CD4-positive, alpha-beta T cell treated with Interleukin-10 for 1 hour (primary cell): ENCODE measurements around the gene PLCB1.
"Not testable (repeated sequence)": the region's sequence is repeated elsewhere in the genome, so short reads cannot be mapped to it uniquely, and the experiment has no call there.

Source experiments
- DNase-seq: peaks from one replicate; pipeline ENCODE4 v3.0.0-alpha.2; 2020

Gene PLCB1

DNA sequence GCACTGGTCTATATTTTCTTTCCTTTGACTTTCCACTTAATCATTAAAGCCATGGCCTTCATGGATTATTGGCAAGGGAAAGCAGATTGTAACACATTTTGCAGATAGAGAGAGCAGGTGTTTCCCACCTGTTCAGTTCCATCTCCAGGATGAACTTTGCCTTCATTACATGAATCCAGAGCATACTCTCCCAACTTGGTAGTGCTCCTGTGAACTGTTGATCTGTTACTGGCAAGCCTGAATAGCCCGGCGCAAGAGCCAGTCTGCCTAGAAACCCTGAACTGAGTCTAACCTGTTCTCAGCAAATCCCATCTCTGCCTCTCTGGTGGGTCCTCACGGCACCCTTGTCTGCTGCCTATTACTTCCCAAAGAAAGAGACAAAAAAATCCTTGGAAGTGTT is 210.3 kb downstream of the PLCB1 start:
- no peak for DNase-seq

DNA sequence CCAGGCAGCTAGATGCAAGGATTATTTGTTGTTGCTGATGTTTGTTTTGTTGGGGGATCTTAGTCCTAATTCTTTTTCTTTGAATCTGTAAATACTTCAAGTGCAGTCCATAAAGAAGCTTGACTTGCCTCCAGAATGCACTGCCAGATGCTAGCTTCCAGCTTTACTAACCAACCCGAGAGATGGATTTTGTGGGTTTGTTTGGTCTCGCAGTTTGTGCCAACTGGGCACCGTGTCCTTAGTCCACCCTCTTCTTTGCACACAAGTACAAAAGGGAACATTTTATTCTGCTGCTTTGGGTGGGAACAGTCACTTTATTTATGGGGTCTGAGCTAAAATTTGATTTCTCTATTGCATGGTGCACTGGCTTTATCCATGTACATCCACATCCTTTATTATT is 212.0 kb downstream of the PLCB1 start:
- DNase-seq = no peak

DNA sequence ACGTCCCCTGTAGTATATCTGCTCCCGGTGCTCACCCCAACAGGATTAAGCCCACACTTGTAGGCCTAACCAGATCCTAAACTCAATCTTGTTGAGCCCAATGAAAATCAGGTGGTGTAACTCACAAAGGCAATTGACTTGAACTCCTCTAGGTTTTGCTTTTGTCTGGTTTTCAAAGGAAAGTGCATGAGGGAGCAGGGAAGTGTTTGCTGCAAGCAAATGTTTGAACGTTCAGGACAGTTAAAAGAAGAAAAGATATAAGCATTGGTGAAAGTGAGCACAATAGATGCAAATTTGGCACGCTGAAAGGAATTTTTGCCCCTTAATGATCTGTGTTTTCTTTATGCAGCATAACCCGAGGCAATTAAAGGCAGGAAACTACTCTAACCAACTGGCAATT is 212.6 kb downstream of the PLCB1 start:
- DNase-seq = no peak

DNA sequence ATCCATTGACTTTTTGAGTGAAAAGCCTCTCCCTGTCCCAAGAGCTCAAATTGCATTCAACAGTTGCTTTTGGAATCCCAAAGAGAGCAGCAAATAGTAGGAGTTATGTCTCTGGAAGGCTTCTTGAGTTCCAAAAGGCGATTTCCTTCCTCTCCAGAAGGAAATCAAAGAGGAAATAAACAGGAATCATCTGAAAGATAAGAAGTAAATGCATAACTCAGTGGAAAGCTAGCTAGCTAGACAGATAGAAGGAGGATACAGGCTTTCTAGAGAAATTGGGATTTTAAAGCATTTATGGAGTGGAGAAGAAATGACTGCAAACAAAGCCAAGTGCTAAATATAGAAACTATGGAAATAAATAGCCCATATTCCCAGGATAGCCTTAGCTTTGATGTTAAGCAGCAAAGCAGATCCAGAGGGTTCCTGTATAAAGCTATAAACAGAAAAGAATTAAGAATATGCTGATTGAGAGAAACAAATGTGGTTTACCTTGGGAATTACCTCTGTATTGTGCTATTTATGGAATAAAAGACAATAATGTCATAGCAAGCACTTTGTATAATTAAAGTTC is 214.7 kb downstream of the PLCB1 start:
- no peak for DNase-seq

DNA sequence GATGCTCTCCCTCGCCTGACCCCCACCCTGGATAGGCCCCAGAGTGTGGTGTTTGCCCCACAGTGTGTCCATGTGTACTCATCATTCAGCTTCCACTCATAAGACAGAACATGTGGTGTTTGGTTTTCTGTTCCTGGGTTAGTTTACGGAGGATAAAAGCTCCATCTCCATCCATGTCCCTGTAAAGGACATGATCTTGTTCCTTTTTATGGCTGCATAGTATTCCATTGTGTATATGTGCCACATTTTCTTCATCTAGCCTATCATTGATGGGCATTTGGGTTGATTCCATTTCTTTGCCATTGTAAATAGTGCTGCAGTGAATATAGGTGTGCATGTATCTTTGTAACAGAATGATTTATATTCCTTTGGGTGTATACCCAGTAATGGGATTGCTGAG is 218.2 kb downstream of the PLCB1 start:
- not testable (repeated sequence) for DNase-seq

DNA sequence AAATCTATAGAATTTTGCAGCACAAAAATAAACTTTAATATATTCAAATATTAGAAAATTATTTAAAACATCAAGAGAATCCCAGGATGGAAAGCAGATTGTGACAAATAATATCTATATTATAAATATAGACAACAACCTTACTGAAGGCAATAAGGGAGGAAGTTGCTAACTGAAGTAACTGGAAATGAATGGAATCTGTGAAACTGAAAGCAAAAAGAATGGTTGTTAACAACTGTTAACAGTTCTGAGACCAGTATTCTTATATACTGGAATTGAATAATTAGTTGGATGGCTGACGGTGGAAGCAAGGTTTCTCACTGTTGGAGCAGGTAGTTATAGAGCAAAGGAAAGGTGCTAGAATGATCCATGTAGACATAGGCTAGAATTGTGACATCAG is 220.4 kb downstream of the PLCB1 start:
- no peak for DNase-seq

DNA sequence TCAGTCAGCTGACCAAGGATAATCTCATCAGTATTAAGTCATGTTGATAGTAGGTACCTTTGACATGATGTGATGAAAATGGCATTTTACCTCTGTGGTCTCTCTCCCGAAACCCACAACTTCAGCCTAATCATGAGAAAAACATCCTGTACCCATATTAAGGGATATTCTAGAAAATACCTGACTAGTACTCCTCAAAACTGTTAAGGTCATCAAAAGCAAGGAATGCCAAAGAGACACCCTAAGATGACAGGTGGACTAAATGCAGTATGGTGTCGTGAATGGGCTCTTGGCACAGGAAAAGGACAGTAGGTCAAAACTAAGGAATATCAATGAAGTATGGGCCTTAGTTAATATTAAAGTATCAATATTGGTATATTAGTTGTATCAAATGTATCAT is 221.4 kb downstream of the PLCB1 start:
- no peak for DNase-seq

DNA sequence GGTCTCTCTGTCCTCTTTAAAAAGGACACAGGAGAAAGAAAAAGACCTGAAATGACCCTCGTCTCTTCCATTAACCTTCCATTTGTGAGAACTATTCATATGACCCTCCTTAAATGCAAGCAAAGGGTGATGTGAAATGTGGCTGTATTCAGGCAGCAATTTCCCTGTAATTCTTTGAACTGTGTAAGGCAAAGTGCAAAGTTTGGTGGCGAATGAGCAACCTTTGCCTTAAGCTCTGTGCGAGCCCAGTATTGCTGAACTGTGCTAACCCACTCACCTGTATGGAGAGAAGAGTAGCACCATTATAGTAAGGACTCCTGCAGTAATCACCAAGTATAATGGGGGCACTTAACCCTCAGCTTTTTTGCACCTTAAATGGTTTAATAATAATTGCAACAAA is 223.4 kb downstream of the PLCB1 start:
- DNase-seq = no peak

DNA sequence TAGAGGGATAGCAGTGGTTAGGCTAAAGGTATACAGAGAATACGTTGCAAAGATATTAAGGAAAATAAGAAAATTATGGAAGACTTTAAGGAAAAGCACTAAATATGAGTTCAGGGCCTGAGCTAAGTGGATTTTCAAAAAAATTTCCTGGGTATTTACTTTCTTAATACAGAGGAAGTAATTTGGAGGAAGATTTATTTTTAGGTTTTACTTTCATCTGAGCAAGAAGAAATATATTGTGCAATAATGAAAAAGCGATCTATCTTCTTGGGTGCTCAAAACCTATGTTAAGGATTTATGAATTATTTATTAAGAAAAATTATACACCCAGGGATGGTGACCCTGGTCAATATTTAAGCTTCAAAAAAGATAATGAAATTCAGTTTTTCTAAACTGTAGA is 224.7 kb downstream of the PLCB1 start:
- no peak for DNase-seq

DNA sequence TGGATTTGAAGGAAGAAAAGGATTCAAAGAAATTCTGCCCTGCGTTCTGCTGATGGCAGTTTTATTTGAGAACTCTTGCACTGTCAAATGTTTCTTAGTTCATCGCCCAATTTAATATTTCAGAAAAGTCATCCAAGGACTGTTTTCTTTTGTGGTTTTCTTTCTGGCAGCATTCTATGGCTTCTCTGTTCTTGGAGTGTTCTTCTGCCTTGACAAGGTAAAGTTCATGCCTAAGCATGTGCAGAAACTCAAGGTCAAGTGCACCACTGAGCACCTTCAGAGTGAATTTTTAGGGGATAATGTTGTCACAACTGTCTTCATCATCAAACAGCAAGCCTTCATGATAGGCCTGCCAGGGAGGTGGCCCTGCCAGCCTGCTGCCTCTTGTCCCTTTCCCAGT is 225.6 kb downstream of the PLCB1 start:
- DNase-seq = no peak

DNA sequence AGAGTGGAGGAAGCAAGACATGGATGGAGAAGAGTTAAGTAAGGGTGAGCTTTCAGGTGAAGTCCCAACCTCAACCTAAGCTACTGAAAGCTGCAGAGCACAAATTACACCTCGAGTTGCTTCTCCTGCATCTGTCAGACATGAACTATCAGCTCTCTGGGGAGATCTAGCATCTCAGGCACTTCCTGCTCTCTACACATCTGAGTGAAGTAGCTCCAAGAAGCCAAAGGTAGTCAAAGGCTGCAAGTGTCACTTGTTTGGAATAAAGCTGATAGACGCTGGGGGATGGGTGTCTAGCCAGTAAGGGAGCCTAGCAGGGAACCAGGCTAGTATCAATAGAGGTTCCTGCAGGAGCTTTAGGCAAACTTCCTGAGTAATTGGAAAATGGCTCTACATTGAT is 228.0 kb downstream of the PLCB1 start:
- no peak for DNase-seq

DNA sequence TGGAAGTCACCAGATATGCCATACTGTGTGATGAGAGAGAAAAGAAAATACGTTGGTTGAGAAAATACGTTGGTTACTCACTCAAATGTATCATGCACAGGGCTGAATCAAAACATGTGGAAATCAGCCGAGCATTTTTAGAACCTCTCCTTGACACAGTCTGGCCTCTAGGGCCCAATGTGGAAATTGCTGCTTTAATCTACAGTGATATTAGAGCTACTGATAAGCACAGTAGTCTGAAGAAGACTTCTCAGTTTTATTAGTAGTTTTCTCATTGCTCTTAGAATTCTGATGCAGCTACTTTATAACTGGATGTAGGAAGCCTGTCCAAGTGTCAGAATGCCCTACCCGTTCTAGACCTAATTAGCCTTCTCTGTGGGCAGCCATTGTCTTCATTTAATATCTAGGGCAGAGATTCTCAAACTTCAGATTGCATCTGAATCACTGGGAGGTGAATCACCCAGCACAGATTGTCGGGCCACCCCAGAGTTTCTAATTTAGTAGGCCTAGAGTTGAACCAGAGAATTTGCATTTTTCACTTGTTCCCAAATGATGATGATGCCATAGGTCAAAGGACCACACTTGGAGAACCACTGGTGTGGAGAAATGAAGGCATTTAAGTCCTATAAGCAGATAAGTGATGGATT is 229.1 kb downstream of the PLCB1 start:
- DNase-seq = no peak

DNA sequence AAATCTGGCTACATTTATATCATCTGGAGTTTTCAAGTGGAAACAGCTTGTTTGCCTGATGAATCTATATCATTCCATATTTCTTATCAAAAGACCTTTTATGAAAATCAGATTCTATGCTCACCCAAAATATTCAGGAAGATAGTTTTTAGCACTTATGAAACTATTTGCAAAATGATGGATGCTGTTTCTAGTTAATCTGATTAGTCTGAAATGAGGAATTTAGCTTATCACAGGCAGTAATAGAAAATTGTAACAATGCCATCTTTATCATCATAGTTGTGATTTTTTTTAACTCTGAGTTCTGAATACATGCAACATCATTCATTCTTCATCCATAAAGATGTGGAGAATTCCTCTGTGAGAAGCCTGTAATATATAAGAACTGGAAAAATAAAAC is 229.7 kb downstream of the PLCB1 start:
- no peak for DNase-seq

DNA sequence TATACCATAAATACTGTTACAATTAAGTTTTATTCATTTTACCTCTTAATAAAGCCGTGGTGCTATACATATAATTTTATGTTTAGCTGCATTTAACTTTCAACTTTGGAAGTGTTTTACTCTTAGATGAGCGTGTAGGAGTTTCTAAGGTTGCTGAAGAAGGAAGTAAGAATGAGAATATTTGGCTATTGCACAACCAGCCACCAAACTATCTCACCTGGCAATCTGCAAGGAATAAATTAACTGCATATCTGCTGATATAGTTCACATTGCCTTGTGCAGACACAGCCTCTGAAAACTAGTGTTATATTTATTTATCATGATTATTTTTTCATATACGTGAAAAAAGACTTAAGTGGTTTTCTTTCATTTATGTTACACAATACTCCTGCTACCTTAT is 230.4 kb downstream of the PLCB1 start:
- DNase-seq = no peak

DNA sequence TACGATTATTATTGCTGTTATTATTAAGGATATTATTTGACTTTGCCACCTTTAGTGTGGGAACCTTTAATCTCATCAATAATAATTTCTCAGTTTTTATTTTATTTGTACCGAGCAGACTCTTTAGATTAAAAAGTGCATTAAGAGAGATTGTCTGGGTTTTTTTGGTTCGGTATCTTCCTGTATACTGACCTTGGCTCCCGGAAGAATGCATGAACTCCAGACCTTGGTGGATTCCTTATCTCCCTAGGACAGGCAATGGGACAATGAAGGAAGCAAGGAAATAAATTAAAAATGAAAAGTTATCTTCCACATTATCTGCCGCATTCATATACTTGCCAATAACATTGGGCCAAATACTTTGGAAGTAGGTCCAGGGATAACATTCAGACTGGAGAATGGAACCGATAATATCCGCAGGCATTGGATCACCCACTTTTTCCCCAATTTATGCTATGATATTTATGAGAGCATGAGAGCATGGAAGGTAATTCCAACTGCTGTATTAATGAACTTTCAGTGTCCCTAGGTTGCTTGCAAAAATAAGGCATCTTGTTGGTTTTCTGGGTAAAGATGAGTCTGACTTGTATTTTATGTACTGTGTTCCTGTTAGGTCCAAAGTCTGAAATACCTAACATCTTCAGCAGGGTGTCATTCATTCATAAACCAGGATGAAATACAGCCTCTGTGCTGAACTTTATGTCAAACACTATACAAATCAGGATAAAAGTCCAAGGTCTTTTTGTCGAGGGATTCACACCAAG is 232.1 kb downstream of the PLCB1 start:
- no peak for DNase-seq

DNA sequence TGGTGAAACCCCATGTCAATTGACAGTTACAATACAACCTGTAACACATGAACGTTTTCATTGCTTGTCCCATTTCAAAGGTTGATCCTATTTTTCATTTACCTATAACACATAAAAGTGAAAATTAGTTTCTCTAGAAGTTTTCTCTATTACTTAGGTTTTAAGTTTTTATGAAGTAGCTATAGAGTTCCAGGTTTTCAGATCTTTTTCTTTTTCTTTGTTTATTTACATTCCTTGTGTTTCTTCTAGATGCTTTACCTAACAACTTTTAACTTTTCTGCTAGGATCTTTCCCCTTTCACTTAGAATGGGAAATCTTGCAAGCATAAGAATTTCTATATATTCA is 232.6 kb downstream of the PLCB1 start:
- no peak for DNase-seq

DNA sequence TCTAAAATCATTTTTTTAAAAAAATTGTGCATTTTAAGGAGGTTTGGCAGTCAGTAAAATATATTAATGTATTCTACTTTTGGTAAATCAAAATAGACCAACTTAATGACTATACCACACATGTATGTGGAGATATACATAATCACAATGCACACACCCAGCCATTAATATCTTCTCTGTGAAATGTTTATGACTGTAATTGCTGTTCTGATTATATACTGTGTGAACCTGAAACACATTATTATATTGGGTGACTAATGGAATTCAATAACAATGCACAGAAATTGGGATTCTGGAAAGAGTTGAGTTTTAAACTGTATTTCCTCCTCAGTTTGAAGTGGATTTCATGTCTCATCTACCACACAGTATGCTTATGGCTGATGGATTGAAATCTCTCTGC is 233.6 kb downstream of the PLCB1 start:
- no peak for DNase-seq

DNA sequence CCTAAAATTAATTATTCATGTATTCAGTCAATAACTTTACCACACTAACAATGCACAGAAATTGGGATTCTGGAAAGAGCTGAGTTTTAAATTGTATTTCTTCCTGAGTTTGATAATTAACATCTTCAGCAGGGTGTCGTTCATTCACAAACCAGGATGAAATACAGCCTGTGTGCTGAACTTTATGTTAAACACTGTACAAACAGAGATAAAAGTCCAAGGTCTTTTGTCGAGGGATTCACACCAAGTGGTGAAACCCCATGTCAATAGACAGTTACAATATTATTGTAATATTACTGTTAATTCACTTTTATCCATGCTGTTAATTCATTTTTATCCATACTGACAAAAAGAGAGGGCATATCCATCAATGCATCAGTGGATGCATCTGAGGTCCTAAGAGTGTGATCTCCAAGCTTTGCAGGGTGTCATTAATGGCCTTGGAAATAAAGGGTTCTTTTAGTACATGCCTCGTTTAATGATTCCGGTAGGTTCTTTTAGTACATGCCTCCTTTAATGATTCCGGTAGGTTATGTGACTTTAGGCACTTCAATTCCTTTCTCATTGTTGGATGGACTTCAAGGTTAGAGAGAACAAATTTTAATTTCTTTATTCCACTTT is 234.3 kb downstream of the PLCB1 start:
- no peak for DNase-seq

DNA sequence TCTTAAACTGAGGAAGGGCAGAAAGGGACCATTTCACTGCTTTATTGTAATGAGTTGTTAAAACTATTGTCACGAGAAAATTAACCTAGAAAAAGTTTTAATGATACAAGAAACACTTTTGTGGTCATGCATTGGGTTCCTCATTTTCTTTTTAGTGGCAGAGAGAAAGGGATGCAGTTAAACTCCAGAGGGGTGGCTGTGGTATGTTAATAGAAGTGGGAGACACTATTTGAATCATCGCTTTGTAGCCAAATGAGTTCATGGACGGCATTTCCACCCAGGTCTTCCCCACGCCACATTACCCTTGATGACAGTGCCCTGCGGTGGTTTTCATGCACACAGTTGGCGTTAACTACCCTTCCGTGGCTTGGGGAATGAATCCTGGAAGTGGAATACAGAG is 235.6 kb downstream of the PLCB1 start:
- DNase-seq = no peak

DNA sequence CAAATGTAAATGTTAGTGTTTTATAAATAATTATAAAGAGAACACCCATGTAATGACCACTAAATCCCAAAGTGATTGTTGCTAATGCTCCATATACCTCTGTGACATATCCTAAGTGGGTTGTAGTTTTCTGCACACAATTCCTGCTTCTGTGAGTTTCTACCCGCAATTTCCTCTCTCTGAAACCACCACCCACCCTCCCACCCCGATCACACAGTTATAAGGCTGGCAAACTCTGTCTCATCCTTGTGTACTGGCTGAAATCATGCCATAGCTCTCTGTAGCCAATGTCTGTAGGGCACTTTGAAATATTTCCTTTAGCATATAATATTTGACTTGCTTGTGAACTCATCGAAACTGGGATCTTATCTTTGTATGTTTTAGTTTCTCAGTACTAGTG is 236.6 kb downstream of the PLCB1 start:
- DNase-seq = no peak

DNA sequence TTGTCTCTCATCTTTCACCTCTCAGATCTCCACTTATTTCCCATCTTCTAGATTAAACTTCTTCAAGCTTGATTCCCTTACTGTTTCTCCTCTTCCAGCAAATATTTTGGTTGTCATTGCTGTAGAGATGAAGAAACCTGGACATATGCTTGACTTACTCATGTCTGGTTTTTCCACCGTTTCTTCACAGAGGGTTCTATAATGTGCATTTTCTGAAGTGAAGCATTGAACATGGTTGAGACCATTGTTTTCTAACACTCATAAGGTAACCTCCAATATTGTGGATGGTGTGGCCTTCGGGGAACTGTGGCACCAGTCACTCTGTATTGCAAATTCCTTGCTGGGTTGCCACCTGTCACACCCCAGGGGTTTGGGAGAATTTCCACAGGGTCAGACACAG is 237.2 kb downstream of the PLCB1 start:
- no peak for DNase-seq

DNA sequence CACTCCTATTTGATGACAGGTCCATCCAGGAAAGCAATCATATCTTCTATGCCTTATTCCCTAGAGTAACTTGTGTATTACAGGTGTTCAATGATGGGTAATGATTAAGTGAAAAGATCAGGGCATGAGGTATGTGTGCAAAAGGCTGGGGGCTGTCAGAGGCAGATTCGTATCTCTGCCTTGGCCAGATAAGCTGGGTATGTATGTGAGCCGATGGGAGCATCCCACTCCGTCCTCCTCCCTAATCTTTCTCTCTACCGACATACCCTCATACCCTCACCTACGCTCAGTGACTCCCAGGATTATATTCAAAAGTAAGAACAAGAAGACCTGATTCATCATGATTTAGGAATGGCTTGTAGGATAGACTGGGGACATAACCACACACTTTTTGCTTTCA is 238.7 kb downstream of the PLCB1 start:
- no peak for DNase-seq

DNA sequence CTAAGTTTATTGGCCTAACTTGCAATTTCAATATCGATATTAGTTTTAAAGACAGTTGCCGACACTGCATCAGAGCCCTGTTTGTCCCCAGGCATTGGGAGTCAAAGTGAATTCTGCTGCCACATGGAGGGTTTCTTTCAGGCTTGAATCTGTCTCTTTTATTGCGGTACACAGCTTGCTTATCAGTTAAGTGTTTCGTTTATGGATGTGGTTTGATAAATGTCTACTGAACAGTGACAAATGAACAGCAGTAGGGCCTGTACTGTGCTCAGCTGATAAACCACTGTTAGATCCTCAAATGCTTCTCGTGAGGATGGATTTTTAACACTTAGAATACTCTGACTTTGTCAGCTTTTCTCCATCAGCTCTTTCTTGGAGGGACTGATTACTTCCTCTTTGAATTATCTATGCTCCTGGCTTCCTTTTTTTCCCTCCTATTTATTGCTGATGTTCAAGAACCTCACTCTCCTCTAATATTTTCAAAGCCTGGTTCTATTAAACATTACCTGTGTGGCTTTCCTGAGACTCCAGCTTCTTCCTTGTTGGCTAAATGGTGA is 240.8 kb downstream of the PLCB1 start:
- no peak for DNase-seq

DNA sequence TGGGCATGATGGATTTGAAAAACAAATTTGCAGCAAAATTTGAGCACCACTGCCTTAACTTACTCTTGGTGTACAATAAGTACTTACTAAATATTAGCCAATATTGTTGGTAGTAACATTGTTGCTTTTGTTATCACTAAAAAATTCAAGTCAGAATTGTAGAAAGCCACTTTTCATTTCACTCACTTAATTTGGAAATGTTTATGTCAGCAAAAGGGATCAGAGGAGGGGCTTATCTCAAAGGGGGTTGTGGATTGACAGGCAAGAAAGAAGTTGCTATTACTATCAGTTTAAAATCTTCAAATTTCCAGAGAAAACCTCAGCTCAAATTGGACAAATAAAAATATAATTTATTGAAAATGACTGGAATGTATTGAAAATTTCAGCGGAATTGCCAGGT is 241.5 kb downstream of the PLCB1 start:
- DNase-seq = no peak
